Activated CD8-positive, alpha-beta memory T cell treated with anti-CD3 and anti-CD28 coated beads, Interleukin-2, amount 10 ng/mL, durations not matched to agents 7 days and 5 days (primary cell): Measurements from ENCODE around the gene DALRD3. TPM values are rescaled to one million over a fixed set of nuclear protein-coding genes. Genes with fewer than 3 reads are reported as not detected.

Source experiments
- ATAC-seq: fragments of 150-1000 bp; cut with Tn5 transposase; one replicate; pipeline ENCODE4 v1.10.0; 2021; ENCODE audit warnings: moderate library complexity
- CTCF ChIA-PET: fragments of 350-600 bp; sonication (Branson Sonifier 250); formaldehyde crosslinking; loops from one replicate; lab custom pipeline; 2021; ENCODE audit warnings: antibody characterized with exemption; lab: Charles Lee
- DNase-seq: peaks from one replicate; pipeline ENCODE4 v3.0.0-alpha.2; 2020
- H3K27ac Mint-ChIP-seq: one replicate; pipeline ENCODE4 v1.8.0; 2021; ENCODE audit warnings: mild to moderate bottlenecking, mixed read lengths
- H3K27me3 Mint-ChIP-seq: one replicate; pipeline ENCODE4 v1.8.0; 2021; ENCODE audit warnings: mixed read lengths
- H3K36me3 Mint-ChIP-seq: one replicate; pipeline ENCODE4 v1.8.0; 2021; ENCODE audit warnings: mild to moderate bottlenecking, mixed read lengths
- H3K4me1 Mint-ChIP-seq: one replicate; pipeline ENCODE4 v1.8.0; 2021; ENCODE audit warnings: mixed read lengths
- H3K4me3 Mint-ChIP-seq: one replicate; pipeline ENCODE4 v1.8.0; 2021; ENCODE audit warnings: mild to moderate bottlenecking, moderate library complexity, mixed read lengths
- H3K9me3 Mint-ChIP-seq: one replicate; pipeline ENCODE4 v1.8.0; 2022; ENCODE audit warnings: low read depth, mixed read lengths
- total RNA-seq, 2 experiments: library from RNA; stranded (reverse); gene quantifications; one replicate each; pipeline ENCODE4 v1.2.3, GENCODE V29; 2021

DALRD3 gene
- total RNA-seq, 2 experiments from 2014 or later = 25.8 to 29.9 TPM

- peaks cover 58% of the 10 kb centered on the region for H3K4me1 Mint-ChIP-seq
- H3K27ac Mint-ChIP-seq = peak overlapping the region; percentile 95
- CTCF ChIA-PET = interaction anchor here (1.2 to 1.4 kb wide), 2 partner anchors 38 to 40 kb away, joined by 3 to 4 read pairs; no protein-coding TSS in a partner anchor
- no peak for ATAC-seq
- DNase-seq = no peak
- H3K27me3 Mint-ChIP-seq = no peaks in the 10 kb centered on the region
- peaks cover 57% of the 10 kb centered on the region for H3K36me3 Mint-ChIP-seq
- no peaks in the 10 kb centered on the region for H3K9me3 Mint-ChIP-seq
- H3K4me3 Mint-ChIP-seq = no peak overlapping the region
These were observed 9.3 kb upstream of the DALRD3 start for GRCh38 chr3:49027634-49028033.

- CTCF ChIA-PET = interaction anchor here (1.4 kb wide), 1 partner anchor 39 kb away, joined by 3 read pairs; no protein-coding TSS in a partner anchor
- Mint-ChIP-seq H3K9me3 (no peaks in the 10 kb centered on the region), H3K27me3 (no peaks in the 10 kb centered on the region), H3K27ac (peak overlapping the region; percentile 25), H3K36me3 (peaks cover 50% of the 10 kb centered on the region), H3K4me3 (no peak overlapping the region), H3K4me1 (peaks cover 60% of the 10 kb centered on the region)
- DNase-seq = no peak
- ATAC-seq = no peak
These were observed 8.2 kb upstream of the DALRD3 start for GRCh38 chr3:49026536-49026935.

- Mint-ChIP-seq H3K36me3 (peaks cover 50% of the 10 kb centered on the region), H3K9me3 (no peaks in the 10 kb centered on the region)
These were observed 7.6 kb upstream of the DALRD3 start for GRCh38 chr3:49025793-49026520.

GRCh38 chr3:49025005-49025792 lies 6.8 kb upstream of the DALRD3 start:
- ATAC-seq (no peak), DNase-seq (no peak)
- Mint-ChIP-seq H3K4me1 (peaks cover 62% of the 10 kb centered on the region), H3K36me3 (peaks cover 48% of the 10 kb centered on the region), H3K4me3 (no peak overlapping the region), H3K9me3 (no peaks in the 10 kb centered on the region), H3K27me3 (no peaks in the 10 kb centered on the region), H3K27ac (peak overlapping the region; percentile 47)
- CTCF ChIA-PET = interaction anchor here (0.8 to 9.4 kb wide), 3 partner anchors 13 to 36 kb away, joined by 3 to 88 read pairs (median 3); partner anchors contain the start of gene P4HTM

More at GRCh38 chr3:49025793-49026520, 7.6 kb upstream of the DALRD3 start:
- ATAC-seq = no peak
- H3K4me1 Mint-ChIP-seq = peaks cover 60% of the 10 kb centered on the region
- CTCF ChIA-PET = interaction anchor here (0.8 to 9.4 kb wide), 4 partner anchors 13 to 38 kb away, joined by 3 to 88 read pairs (median 3); partner anchors contain the start of gene P4HTM
- DNase-seq = no peak
- H3K27me3 Mint-ChIP-seq = no peaks in the 10 kb centered on the region
- H3K4me3 Mint-ChIP-seq = no peak overlapping the region
- H3K27ac Mint-ChIP-seq = peak overlapping the region; percentile 47

GRCh38 chr3:49024449-49024848 lies 6.1 kb upstream of the DALRD3 start:
- no peak for ATAC-seq
- Mint-ChIP-seq H3K27ac (peak overlapping the region; percentile 17), H3K36me3 (peaks cover 48% of the 10 kb centered on the region), H3K4me1 (peaks cover 67% of the 10 kb centered on the region), H3K4me3 (no peak overlapping the region), H3K27me3 (no peaks in the 10 kb centered on the region), H3K9me3 (no peaks in the 10 kb centered on the region)
- CTCF ChIA-PET = interaction anchor here (0.8 to 9.4 kb wide), 2 partner anchors 17 to 36 kb away, joined by 3 to 88 read pairs; partner anchors contain the start of genes P4HTM and WDR6
- DNase-seq = no peak

- Mint-ChIP-seq H3K4me3 (peak overlapping the region; percentile 13), H3K4me1 (peaks cover 67% of the 10 kb centered on the region), H3K27ac (peak overlapping the region; percentile 62), H3K9me3 (no peaks in the 10 kb centered on the region), H3K36me3 (peaks cover 48% of the 10 kb centered on the region), H3K27me3 (no peaks in the 10 kb centered on the region)
- CTCF ChIA-PET = interaction anchor here (0.7 to 9.4 kb wide), 3 partner anchors 16 to 35 kb away, joined by 3 to 88 read pairs (median 4); partner anchors contain the start of genes P4HTM and WDR6
- ATAC-seq (no peak), DNase-seq (no peak)
These were observed 5.4 kb upstream of the DALRD3 start for GRCh38 chr3:49023775-49024174.

GRCh38 chr3:49022688-49023171 lies 4.3 kb upstream of the DALRD3 start:
- Mint-ChIP-seq H3K27ac (peak overlapping the region; percentile 98), H3K36me3 (peaks cover 44% of the 10 kb centered on the region), H3K4me3 (peak overlapping the region; percentile 90), H3K27me3 (no peaks in the 10 kb centered on the region), H3K9me3 (no peaks in the 10 kb centered on the region), H3K4me1 (peaks cover 60% of the 10 kb centered on the region)
- DNase-seq (peak; percentile 51), ATAC-seq (no peak)
- CTCF ChIA-PET = interaction anchor here (0.6 to 9.4 kb wide), 13 partner anchors 9 to 952 kb away, joined by 3 to 101 read pairs (median 4); partner anchors contain the start of genes IP6K2, KLHDC8B, P4HTM and QRICH1

GRCh38 chr3:49021813-49022687 lies 3.7 kb upstream of the DALRD3 start, which contains the start of gene NDUFAF3:
TSS of gene NDUFAF3 (plus strand) at chr3:49022121. CDS start at chr3:49022145, 24 bp downstream.
- Mint-ChIP-seq H3K4me1 (peaks cover 61% of the 10 kb centered on the region), H3K27me3 (no peaks in the 10 kb centered on the region), H3K9me3 (no peaks in the 10 kb centered on the region), H3K36me3 (peaks cover 41% of the 10 kb centered on the region), H3K27ac (peak within 1 kb of the TSS; percentile 98), H3K4me3 (peak within 1 kb of the TSS; percentile 90)
- DNase-seq (peak; percentile 95), ATAC-seq (peak; percentile 72)
- CTCF ChIA-PET = interaction anchor here (0.6 to 9.4 kb wide), 17 partner anchors 8 to 953 kb away, joined by 3 to 101 read pairs (median 4); partner anchors contain the start of genes CELSR3, IP6K2, KLHDC8B and P4HTM

- Mint-ChIP-seq H3K4me1 (peaks cover 60% of the 10 kb centered on the region), H3K9me3 (no peaks in the 10 kb centered on the region), H3K27me3 (no peaks in the 10 kb centered on the region), H3K36me3 (peaks cover 36% of the 10 kb centered on the region), H3K27ac (peak overlapping the region; percentile 94), H3K4me3 (peak overlapping the region; percentile 90)
- CTCF ChIA-PET = interaction anchor here (0.9 to 9.4 kb wide), 15 partner anchors 8 to 358 kb away, joined by 3 to 101 read pairs (median 5); partner anchors contain the start of genes CELSR3, IMPDH2, IP6K2 and KLHDC8B
- DNase-seq (peak; percentile 99), ATAC-seq (peak; percentile 68)
These were observed 2.9 kb upstream of the DALRD3 start for GRCh38 chr3:49021213-49021812.

GRCh38 chr3:49020330-49021212 lies 2.2 kb upstream of the DALRD3 start:
- H3K36me3 Mint-ChIP-seq = peaks cover 34% of the 10 kb centered on the region
- H3K27ac Mint-ChIP-seq = peak overlapping the region; percentile 94
- peak overlapping the region; percentile 90 for H3K4me3 Mint-ChIP-seq
- no peaks in the 10 kb centered on the region for H3K27me3 Mint-ChIP-seq
- no peaks in the 10 kb centered on the region for H3K9me3 Mint-ChIP-seq
- DNase-seq (peak; percentile 69), ATAC-seq (peak; percentile 1)
- H3K4me1 Mint-ChIP-seq = peaks cover 57% of the 10 kb centered on the region
- CTCF ChIA-PET = interaction anchor here (1.0 to 9.4 kb wide), 8 partner anchors 9 to 357 kb away, joined by 3 to 101 read pairs (median 6); partner anchors contain the start of genes CELSR3, IMPDH2, P4HTM and QRICH1

- Mint-ChIP-seq H3K27me3 (no peaks in the 10 kb centered on the region), H3K36me3 (peaks cover 32% of the 10 kb centered on the region), H3K4me1 (peaks cover 50% of the 10 kb centered on the region), H3K9me3 (no peaks in the 10 kb centered on the region), H3K27ac (peak overlapping the region; percentile 94), H3K4me3 (peak overlapping the region; percentile 90)
- ATAC-seq = no peak
- CTCF ChIA-PET = interaction anchor here (1.4 to 9.4 kb wide), 5 partner anchors 9 to 122 kb away, joined by 6 to 101 read pairs (median 7); partner anchors contain the start of genes P4HTM, QRICH1, SLC25A20 and WDR6
- DNase-seq = no peak
These were observed 1.6 kb upstream of the DALRD3 start for GRCh38 chr3:49019941-49020329.
